ENCODE data around the gene REEP3.
"Not testable (repeated sequence)": the region's sequence is repeated elsewhere in the genome, so short reads cannot be mapped to it uniquely, and the experiment has no call there.

REEP3 gene

DNA sequence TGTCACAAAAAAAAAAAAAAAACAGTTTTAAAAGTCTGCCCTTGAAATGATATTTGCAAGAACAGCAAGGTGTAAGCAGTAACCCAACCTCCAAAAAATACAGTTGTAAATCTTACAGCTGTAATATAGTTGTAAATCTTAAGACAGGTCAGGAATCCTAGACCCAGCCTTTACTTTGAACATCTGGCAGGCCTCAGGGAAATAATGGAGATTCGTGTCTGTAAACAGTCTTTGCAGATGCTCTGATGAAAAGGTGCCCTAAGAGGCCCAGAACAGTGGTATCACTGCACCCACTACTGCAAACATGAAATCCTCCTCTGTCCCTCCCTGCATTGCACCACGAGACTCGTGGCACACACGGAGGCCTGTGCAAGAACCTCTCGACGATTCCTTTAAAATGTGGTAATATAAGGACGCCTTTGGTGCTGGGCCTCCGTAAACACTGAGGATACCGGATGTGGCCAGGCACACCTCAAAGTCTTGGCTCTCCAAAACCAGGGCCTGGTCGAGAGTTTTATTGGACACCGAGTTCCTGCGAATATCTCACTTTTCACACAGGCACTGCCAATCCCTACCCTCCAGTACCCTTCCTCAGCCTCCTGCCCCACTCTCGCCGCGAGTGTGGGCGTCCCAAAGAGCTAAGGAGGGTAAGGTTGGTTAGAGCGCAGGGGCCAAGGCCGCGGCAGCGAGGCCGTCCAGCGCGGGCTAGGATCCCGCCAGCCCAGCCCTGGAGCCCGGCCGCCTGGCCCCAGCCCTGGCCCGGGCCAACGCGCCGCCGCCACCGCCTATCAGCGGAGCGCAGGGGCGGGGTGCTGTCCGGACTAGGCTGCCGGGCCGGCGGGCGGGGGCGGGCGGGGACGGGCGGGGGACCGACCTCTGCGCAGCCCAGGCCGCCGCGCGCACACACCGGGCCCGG lies at the start of gene REEP3:
Gene REEP3, plus strand, starts transcription at position 902 of the 916 bp plus-strand sequence. CDS start 145 bp downstream, outside the sequence.
- DNase-seq (ENCODE audit: low read depth), result peak; percentile 77

DNA sequence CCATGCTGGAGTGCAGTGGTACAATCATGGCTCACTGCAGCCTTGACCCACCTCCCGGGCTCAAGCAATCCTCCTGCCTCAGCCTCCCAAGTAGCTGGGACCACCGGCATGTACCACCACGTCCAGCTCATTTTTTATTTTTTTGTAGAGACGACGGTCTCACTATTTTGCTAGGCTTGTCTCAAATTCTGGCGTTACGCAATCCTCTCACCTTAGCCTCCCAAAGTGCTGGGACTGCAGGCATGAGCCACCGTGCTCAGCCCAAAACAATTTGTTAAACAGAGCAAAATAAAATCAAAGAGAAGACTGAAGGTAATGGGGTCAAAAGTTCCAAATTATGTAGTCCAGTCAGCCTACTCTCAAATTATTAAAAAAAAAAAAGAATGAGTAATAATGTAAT lies 46.7 kb upstream of the REEP3 start:
- DNase-seq (ENCODE audit: low read depth), result no peak

DNA sequence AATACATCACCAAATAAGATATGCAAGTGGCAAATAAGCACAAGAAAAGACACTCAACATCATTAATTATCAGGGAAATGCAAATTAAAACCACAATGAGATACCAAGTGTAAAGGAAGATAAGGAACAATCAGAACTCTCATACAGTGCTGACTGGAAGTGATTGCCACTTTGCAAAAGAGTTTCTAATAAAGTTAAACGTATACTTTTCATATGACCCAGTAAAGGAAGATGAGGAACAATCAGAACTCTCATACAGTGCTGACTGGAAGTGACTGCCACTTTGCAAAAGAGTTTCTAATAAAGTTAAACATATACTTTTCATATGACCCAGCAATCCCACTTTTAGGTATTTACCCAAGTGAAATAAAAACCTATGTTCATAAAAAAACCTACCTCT lies 43.3 kb upstream of the REEP3 start:
- DNase-seq (ENCODE audit: low read depth), result no peak

DNA sequence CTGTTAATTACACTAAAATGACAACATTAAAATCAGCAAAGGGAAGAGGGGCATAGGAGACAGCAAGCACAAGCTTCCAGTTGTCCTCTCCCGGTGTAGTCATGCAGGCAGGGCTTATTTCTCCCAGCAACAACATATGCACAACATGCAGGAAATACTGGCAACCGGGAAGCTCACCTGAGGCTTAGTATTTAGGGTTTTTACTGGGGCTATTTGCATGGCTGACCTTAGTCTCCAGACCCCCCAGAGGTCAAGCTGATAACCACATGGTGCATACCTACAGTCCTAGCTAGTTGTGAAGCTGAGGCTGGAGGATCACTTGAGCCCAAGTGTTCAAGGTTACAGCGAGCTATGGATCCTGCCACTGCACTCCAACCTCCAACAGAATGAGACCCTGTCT lies 42.6 kb upstream of the REEP3 start:
- DNase-seq (ENCODE audit: low read depth), result no peak

- no peak for DNase-seq (ENCODE audit: low read depth)
Measured at GRCh38 chr10:63480237-63480636, 41.0 kb upstream of the REEP3 start.

GRCh38 chr10:63481815-63482421 lies 39.3 kb upstream of the REEP3 start:
- DNase-seq (ENCODE audit: low read depth), result no peak

DNA sequence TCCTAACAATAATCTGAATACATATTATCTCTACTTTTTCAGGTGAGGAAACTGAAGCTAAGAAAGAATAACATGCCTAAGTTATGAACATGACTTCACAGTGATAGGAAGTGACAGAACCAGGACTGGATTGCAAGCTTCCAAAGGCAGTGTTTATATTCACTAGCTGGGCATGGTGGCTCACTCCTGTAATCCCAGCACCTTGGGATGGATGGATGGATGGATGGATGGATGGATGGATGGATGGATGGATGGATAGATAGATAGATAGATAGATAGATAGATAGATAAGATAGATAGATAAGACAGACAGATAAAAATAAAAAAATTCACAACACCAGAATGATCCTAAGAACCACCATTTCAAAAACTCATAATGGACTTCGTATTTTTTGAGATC lies 37.2 kb upstream of the REEP3 start:
- DNase-seq (ENCODE audit: low read depth), result peak; percentile 18

- no peak for DNase-seq (ENCODE audit: low read depth)
Measured at GRCh38 chr10:63487990-63488389, 33.2 kb upstream of the REEP3 start.

DNA sequence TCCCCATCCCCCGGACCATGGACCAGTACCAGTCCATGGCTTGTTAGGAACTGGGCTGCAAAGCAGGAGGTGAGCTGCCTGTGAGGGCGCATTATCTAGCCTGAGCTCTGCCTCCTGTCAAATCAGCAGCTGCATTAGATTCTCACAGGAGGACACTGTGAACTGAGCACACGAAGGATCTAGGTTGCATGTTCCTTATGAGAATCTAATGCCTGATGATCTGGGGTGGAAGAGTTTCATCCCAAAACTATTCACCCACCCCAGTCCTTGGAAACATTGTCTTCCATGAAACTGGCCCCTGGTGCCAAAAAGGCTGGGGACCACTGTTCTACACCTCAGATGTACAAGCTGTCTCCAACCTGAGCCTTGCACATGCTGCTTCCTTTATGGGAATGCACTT lies 31.4 kb upstream of the REEP3 start:
- no peak for DNase-seq (ENCODE audit: low read depth)

DNA sequence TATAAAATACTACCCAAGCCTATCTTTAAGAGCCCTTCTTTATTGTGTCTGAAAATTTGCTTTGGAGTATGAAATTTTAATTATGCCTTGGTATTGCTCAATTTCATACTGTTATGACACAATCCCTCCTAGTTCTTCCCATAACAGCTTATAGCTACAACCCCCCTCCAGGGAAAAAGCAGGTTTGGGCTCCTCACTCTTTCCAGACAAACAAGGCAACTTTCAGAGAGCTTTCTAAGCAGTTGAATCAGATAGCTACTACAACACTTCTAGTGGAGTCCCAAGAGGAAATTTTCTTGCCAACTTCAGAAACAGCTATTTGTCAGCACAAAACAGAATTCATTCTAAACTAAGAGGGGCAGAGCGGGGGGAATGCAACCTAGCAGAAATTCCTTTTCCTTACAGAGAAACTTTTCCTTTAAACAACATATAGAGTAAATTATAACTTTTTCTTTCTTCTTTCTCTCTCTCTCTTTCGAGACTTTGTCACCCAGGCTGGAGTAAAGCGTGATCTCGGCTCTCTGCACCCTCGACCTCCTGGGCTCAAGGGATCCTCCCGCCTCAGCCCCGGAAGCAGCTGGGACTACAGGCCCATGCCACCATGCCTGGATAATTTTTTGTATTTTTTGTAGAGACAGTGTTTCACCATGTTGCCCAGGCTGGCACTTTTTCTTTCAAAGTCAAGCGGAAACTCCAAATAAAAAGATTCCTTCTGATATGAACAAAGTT lies 29.4 kb upstream of the REEP3 start:
- DNase-seq (ENCODE audit: low read depth), result peak; percentile 77

GRCh38 chr10:63492317-63492690 lies 28.9 kb upstream of the REEP3 start:
- peak; percentile 54 for DNase-seq (ENCODE audit: low read depth)

DNA sequence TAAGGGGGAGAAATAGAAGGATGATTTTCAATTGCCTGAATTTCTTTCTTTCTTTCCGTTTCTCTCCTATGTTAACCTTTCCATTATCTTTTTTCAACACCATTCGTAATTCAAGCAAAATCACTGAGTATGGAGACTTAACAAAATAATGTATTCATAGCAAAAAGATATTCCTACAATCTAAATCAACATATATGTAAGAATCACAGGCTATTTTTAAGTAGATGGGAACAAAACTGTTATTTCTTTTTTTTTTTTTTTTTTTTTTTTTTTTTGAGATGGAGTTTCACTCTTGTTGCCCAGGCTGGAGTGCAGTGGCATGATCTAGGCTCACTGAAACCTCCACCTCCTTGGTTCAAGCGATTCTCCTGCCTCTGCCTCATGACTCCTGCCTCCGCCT lies 28.2 kb upstream of the REEP3 start:
- DNase-seq (ENCODE audit: low read depth), result no peak

DNA sequence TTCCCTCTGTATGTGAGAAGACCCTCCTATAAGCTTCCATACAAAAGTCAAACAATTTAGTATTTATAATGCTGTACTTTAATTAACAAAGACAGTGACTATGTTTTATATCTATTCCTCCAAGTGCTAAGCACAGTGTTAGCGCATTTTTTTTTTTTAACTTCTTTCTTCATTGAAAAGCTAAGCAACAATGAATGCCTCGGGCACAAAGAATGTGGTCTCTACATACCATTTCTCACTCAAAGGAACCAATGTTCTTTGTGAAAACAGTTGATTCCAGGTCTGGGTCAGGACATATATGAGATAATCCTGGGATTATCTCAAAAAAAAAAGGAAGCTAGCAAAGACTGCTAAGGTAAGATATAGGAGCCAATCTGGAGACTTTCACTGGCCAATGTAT lies 26.2 kb upstream of the REEP3 start:
- DNase-seq (ENCODE audit: low read depth), result peak; percentile 52

GRCh38 chr10:63496561-63496960 lies 24.6 kb upstream of the REEP3 start:
- no peak for DNase-seq (ENCODE audit: low read depth)

GRCh38 chr10:63497321-63497720 lies 23.9 kb upstream of the REEP3 start:
- no peak for DNase-seq (ENCODE audit: low read depth)

DNA sequence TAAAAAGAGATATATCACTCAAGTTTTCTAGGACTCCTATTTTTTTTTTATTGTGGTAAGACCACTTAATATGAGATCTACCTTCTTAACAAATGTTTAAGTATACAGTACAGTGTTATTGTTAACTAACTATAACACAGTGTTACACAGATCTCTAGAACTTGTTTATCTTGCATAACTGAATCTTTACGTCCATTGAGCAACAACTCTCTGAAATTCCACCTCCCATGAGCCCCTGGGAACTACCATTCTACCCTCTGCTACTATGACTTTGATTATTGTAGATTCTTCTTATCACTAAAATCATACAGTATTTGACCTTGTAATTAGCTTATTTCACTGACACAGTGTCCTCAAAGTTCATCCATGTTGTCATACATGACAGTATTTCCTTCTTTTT lies 22.5 kb upstream of the REEP3 start:
- DNase-seq (ENCODE audit: low read depth), result no peak

DNA sequence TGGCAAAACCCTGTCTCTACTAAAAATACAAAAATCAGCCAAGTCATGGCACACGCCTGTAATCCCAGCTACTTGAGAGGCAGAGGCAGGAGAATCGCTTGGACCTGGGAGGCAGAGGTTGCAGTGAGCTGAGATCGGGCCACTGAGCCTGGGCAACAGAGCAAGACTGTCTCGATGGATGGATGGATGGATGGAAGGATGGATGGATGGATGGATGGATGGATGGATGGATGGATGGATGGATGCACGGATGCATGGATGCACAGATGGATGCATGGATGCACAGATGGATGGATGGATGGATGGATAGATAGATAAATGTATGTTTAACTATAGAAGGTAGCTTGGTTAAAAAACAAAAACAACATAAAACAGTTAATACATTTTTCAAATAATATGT lies 20.6 kb upstream of the REEP3 start:
- not testable (repeated sequence) for DNase-seq (ENCODE audit: low read depth)

- DNase-seq (ENCODE audit: low read depth), result no peak
Measured at GRCh38 chr10:63501954-63502353, 19.2 kb upstream of the REEP3 start.

DNA sequence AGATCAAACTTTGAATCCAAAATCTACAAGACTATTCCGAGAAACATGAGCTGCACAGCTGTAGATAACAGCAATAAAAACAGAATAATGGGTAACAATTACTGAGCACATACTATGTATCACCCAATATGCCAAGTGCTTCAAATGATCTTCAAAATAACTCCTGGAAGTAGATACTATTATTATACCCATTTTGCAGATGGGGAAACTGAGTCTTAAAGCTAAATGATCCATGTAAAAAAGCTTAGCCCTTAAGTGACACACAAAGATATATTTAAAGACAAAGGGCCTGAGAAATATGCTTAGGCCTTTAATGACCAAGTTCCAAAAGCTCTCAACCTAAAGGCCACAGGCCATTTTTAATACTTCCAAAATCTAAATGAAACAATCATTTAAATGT lies 18.4 kb upstream of the REEP3 start:
- no peak for DNase-seq (ENCODE audit: low read depth)

DNA sequence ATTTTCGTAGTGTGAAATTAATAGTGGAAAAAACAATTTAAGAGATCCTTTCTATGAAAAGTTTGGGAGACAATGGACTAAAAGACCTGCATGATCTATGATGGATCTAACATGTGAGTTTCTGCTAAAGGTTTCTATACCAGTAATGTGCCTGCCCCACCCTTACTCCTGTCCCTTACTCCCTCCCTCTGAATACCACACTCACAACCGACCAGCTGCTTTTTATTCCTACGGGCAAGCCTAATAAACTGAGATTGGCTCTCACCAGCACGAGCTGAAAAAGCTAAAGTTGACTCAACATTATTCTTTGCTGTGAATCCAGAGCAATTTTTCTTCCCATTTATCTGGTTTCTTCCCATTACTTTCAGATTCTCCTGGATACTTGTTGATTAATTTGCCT lies 17.8 kb upstream of the REEP3 start:
- DNase-seq (ENCODE audit: low read depth), result no peak

GRCh38 chr10:63504145-63504881 lies 16.9 kb upstream of the REEP3 start:
- DNase-seq (ENCODE audit: low read depth), result no peak

- DNase-seq (ENCODE audit: low read depth), result no peak
Measured at GRCh38 chr10:63505562-63505961, 15.6 kb upstream of the REEP3 start.
